ENCODE measurements around the gene POU3F3. TPM values are rescaled to one million over a fixed set of nuclear protein-coding genes. Genes with fewer than 3 reads are reported as not detected.

Gene POU3F3
- total RNA-seq (ENCODE audit: low replicate concordance): 0.14 and 2.1 TPM in 2 replicates
- long read RNA-seq: 0 reads

DNA sequence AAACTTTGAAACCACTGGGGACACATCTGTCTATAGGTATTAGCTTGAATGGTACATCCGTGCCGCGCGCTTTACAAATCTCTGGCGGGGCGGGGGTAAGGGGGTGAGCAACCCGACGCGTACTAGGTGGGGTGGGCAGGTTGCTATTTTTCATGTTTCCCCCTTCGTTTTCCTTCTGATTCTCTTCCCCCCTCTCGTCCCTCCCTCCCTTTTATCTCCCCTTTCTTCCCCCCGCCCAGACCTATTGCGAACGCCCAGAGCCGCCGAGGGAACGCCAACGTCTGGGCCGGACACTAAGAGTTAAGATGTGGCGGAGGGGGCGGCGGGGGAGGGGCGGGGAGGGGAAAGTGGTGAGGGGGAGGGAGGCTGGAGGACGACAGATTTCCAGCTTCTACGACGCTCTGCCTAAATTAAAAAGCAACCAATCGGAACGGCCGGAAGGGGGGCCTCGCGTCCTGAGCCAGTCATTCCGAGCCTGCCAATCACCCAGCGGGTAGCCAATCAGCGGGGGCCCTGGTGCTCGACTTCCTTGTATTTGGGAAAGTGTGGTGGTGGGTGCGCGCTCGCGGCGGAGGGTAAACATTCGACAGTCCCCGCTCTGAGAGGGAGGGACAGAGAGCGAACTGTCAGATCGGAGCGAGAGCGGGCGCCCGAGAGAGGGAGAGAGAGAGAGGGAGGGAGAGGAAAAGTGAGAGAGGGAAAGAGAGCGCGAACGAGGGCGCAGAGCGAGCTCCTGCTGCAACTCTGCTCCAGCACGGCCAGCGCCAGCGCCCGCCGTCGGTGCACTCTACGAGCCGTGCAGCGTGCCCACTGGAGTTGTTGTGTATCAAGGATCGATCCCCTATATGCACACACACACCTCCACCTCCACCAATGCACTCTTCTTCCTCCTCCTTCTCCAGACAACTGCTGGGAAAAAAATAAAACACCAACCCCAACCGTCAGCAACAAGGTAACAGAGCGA, at the start of gene POU3F3:
Gene POU3F3 (plus strand): TSS at position 582 of the 964 bp plus-strand sequence. CDS start 1,396 bp downstream, outside the sequence.
- no peak for DNase-seq (ENCODE audit: extremely low spot score, unreplicated experiment)
- Mint-ChIP-seq H3K4me1 (ENCODE audit: unreplicated experiment) (peaks cover 28% of the 10 kb centered on the region), H3K36me3 (peaks cover 3% of the 10 kb centered on the region), H3K4me3 (peak within 1 kb of the TSS; percentile 94), H3K27me3 (peaks cover 84% of the 10 kb centered on the region), H3K27ac (peak within 1 kb of the TSS; percentile 59), H3K9me3 (no peaks in the 10 kb centered on the region)
- TF ChIP-seq, protein P1, sequence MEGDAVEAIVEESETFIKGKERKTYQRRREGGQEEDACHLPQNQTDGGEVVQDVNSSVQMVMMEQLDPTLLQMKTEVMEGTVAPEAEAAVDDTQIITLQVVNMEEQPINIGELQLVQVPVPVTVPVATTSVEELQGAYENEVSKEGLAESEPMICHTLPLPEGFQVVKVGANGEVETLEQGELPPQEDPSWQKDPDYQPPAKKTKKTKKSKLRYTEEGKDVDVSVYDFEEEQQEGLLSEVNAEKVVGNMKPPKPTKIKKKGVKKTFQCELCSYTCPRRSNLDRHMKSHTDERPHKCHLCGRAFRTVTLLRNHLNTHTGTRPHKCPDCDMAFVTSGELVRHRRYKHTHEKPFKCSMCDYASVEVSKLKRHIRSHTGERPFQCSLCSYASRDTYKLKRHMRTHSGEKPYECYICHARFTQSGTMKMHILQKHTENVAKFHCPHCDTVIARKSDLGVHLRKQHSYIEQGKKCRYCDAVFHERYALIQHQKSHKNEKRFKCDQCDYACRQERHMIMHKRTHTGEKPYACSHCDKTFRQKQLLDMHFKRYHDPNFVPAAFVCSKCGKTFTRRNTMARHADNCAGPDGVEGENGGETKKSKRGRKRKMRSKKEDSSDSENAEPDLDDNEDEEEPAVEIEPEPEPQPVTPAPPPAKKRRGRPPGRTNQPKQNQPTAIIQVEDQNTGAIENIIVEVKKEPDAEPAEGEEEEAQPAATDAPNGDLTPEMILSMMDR (conservative IDR thresholded peaks at IDR 0.05): no peak

- no peak for DNase-seq (ENCODE audit: extremely low spot score, unreplicated experiment)
- Mint-ChIP-seq H3K27ac (no peak overlapping the region), H3K36me3 (no peaks in the 10 kb centered on the region), H3K4me3 (no peak overlapping the region), H3K27me3 (no peaks in the 10 kb centered on the region), H3K9me3 (no peaks in the 10 kb centered on the region), H3K4me1 (ENCODE audit: unreplicated experiment) (no peaks in the 10 kb centered on the region)
- TF ChIP-seq, protein P1 (conservative IDR thresholded peaks at IDR 0.05): peak; percentile 14
Observed at GRCh38 chr2:104804148-104804890, 49.6 kb upstream of the POU3F3 start.

- no peak overlapping the region for H3K4me3 Mint-ChIP-seq
- H3K27me3 Mint-ChIP-seq: peaks cover 6% of the 10 kb centered on the region
- TF ChIP-seq, protein P1 (conservative IDR thresholded peaks at IDR 0.05): no peak
- H3K9me3 Mint-ChIP-seq: no peaks in the 10 kb centered on the region
- H3K27ac Mint-ChIP-seq: no peak overlapping the region
- H3K36me3 Mint-ChIP-seq: no peaks in the 10 kb centered on the region
- H3K4me1 Mint-ChIP-seq (ENCODE audit: unreplicated experiment): peaks cover 9% of the 10 kb centered on the region
- no peak for DNase-seq (ENCODE audit: extremely low spot score, unreplicated experiment)
Observed at GRCh38 chr2:104812286-104812685, 41.6 kb upstream of the POU3F3 start.

DNA sequence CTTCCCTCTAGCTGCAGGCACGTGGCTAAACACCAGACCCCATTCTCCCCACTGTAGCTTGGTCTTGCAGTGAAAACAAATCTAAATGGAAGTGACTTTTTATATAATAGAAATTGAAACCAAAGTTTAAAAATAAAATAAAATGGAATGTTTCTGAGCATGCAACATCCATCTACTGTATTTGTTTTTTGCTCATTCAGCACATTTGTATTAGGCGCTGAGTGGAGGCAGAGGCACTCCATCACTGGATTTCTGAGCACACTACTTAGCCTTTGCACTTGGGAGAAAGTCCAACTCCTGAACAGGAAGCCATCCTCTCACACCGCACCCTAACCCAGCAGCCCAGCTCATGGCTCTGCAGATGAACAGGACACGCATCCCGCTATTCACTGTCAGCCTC, 37.8 kb upstream of the POU3F3 start:
- H3K27me3 Mint-ChIP-seq: peaks cover 18% of the 10 kb centered on the region
- no peak for DNase-seq (ENCODE audit: extremely low spot score, unreplicated experiment)
- H3K9me3 Mint-ChIP-seq: no peaks in the 10 kb centered on the region
- H3K27ac Mint-ChIP-seq: no peak overlapping the region
- TF ChIP-seq, protein P1 (conservative IDR thresholded peaks at IDR 0.05): no peak
- no peak overlapping the region for H3K4me3 Mint-ChIP-seq
- H3K4me1 Mint-ChIP-seq (ENCODE audit: unreplicated experiment): peaks cover 9% of the 10 kb centered on the region
- no peaks in the 10 kb centered on the region for H3K36me3 Mint-ChIP-seq

- Mint-ChIP-seq H3K36me3 (no peaks in the 10 kb centered on the region), H3K4me3 (no peak overlapping the region), H3K27me3 (peaks cover 18% of the 10 kb centered on the region), H3K4me1 (ENCODE audit: unreplicated experiment) (peaks cover under 1% of the 10 kb centered on the region), H3K27ac (no peak overlapping the region), H3K9me3 (no peaks in the 10 kb centered on the region)
- DNase-seq (ENCODE audit: extremely low spot score, unreplicated experiment): no peak
- TF ChIP-seq, protein P1 (conservative IDR thresholded peaks at IDR 0.05): no peak
Observed at GRCh38 chr2:104818264-104818663, 35.7 kb upstream of the POU3F3 start.

Measured in type B pancreatic cell (in vitro differentiated cells).